K562 (cell line): ENCODE measurements around the gene G2E3. TPM values are rescaled to one million over a fixed set of nuclear protein-coding genes. Genes with fewer than 3 reads are reported as not detected.

Experiments
- ATAC-seq: fragments of 200-7000 bp; cut with Tn5 transposase; 3 replicates; pipeline ENCODE4 v1.9.1; 2020; ENCODE audit warnings: moderate library complexity
- BruUV-seq: library from RNA; stranded (reverse); fragments of 400-500 nt; replicated peaks from 2 replicates; lab custom pipeline; 2021; lab: Mats Ljungman, UMichigan
- CTCF ChIA-PET: fragments of 300-600 bp; formaldehyde crosslinking; extraction: SDS; loops from one replicate; lab custom pipeline; 2021; ENCODE audit warnings: low intra/inter-chr PET ratio; lab: Yijun Ruan, JAX
- POLR2A ChIA-PET: fragments of 300-600, 350-650 bp; sonication (Branson Sonifier 250); formaldehyde crosslinking; extraction: SDS; loops from one replicate; lab custom pipeline; 2021; ENCODE audit warnings: antibody characterized with exemption, inconsistent platforms; lab: Yijun Ruan, JAX
- DNase-seq, 4 experiments: peaks; one replicate each; pipeline versions ENCODE4 v3.0.0 to v3.0.0-alpha.2; 2011 to 2018; ENCODE audit warnings: low spot score in 3 of 4, mixed read lengths in 3 of 4; ENCODE audit errors: extremely low read depth in 1 of 4
- FAIRE-seq: peaks from 2 replicates; lab custom pipeline; 2011; peaks lifted over from hg19 to GRCh38; lab: Jason Lieb, UNC
- H2AFZ ChIP-seq: 2 replicates; pipeline ENCODE4 v1.6.0; 2011; ENCODE audit warnings: low read depth, low read length, control low read depth, inconsistent platforms
- H3K27ac ChIP-seq: fragments of 200-600 bp; 3 replicates; pipeline ENCODE4 v1.8.0; 2011; ENCODE audit warnings: low read depth, mild to moderate bottlenecking, control low read depth, inconsistent platforms, low read length, moderate library complexity, mixed read lengths; ENCODE audit errors: extremely low read depth
- H3K27me3 ChIP-seq, 2 experiments: fragments of 300-600 bp in 1 of 2; 2 replicates in 1 of 2; 3 replicates in 1 of 2; pipeline versions ENCODE4 v1.6.0 to v1.8.0; 2011; ENCODE audit warnings: inconsistent platforms in 2 of 2, low read length in 2 of 2, mild to moderate bottlenecking in 1 of 2, mixed read lengths in 1 of 2, moderate library complexity in 1 of 2; ENCODE audit not compliant: control insufficient read depth in 2 of 2, insufficient read depth in 2 of 2
- H3K36me3 ChIP-seq: fragments of 300-600 bp; 3 replicates; pipeline ENCODE4 v1.8.0; 2011; ENCODE audit warnings: mild to moderate bottlenecking, low read length, inconsistent platforms; ENCODE audit not compliant: control insufficient read depth, insufficient read depth
- H3K4me1 ChIP-seq, 2 experiments: fragments of 200-600 bp in 1 of 2; replicated peaks in 1 of 2; 2 replicates in 1 of 2; 3 replicates in 1 of 2; pipeline versions ENCODE4 v1.5.1 to v1.8.0; 2011; ENCODE audit warnings: inconsistent platforms in 2 of 2, low read length in 2 of 2, mild to moderate bottlenecking in 1 of 2, mixed read lengths in 1 of 2, moderate library complexity in 1 of 2; ENCODE audit not compliant: control insufficient read depth in 2 of 2, insufficient read depth in 2 of 2
- H3K4me2 ChIP-seq: 2 replicates; pipeline ENCODE4 v1.6.1; 2011; ENCODE audit warnings: low read length, control low read depth, inconsistent platforms, mixed read lengths; ENCODE audit not compliant: insufficient read depth
- H3K4me3 ChIP-seq: fragments of 200-600 bp; sonication (generic), shearing (Covaris generic); 2 replicates; pipeline ENCODE4 v1.5.1; 2016; ENCODE audit warnings: control low read depth, inconsistent platforms
- H3K79me2 ChIP-seq: fragments of 200-600 bp; 3 replicates; pipeline ENCODE4 v1.8.0; 2011; ENCODE audit warnings: low read length, inconsistent platforms; ENCODE audit not compliant: control insufficient read depth, insufficient read depth
- H3K9ac ChIP-seq, 2 experiments: 2 replicates each; pipeline versions ENCODE4 v1.6.0 to v1.6.1; 2011; ENCODE audit warnings: low read depth in 2 of 2, low read length in 2 of 2, control low read depth in 1 of 2, inconsistent platforms in 1 of 2, mild to moderate bottlenecking in 1 of 2, mixed read lengths in 1 of 2; ENCODE audit not compliant: insufficient read depth in 1 of 2
- H3K9me1 ChIP-seq: one replicate; pipeline ENCODE4 v1.6.0; 2011; ENCODE audit warnings: inconsistent platforms, mild to moderate bottlenecking, low read length, moderate library complexity; ENCODE audit not compliant: control insufficient read depth, insufficient read depth
- H3K9me3 ChIP-seq: replicated peaks from 2 replicates; pipeline ENCODE4 v1.5.1; 2011; ENCODE audit warnings: low read depth, low read length, inconsistent platforms; ENCODE audit not compliant: control insufficient read depth, insufficient read depth
- H4K20me1 ChIP-seq: replicated peaks from 2 replicates; pipeline ENCODE4 v1.6.1; 2011; ENCODE audit warnings: low read length, inconsistent platforms, mixed read lengths; ENCODE audit not compliant: control insufficient read depth, insufficient read depth
- ATF3 ChIP-seq, 2 experiments: fragments of 450-650 bp in 1 of 2; sonication (generic) in 1 of 2; formaldehyde crosslinking in 1 of 2; IDR thresholded peaks in 1 of 2; conservative IDR thresholded peaks in 1 of 2; 2 replicates each; pipeline versions ENCODE4 v1.6.1 to v1.8.1; 2016 to 2023; ENCODE audit warnings: mild to moderate bottlenecking in 2 of 2, moderate library complexity in 2 of 2, inconsistent platforms in 1 of 2, missing genetic modification reagents in 1 of 2
- ZBTB26 ChIP-seq: fragments of 450-650 bp; formaldehyde crosslinking; IDR thresholded peaks from 2 replicates; pipeline ENCODE4 v1.4.0; 2022; ENCODE audit warnings: missing genetic modification characterization
- WGBS: fragments of 100-300 bp; shearing (Covaris generic); methylation state at CpG from one replicate; pipeline ENCODE4 v1.1.6; 2016; ENCODE audit warnings: low coverage, mixed read lengths; ENCODE audit not compliant: insufficient coverage; ENCODE audit errors: missing lambda C conversion rate; 5-methylcytosine and 5-hydroxymethylcytosine counted together
- in situ Hi-C: fragments of 300-500 bp; cut with MboI; formaldehyde crosslinking; loops from 4 replicates; pipeline ENCODE4 v1.15.0; 2018; ENCODE audit warnings: inconsistent platforms, mixed read lengths
- intact Hi-C: fragments of 100-400 bp; cut with micrococcal nuclease; formaldehyde crosslinking; loops from 2 replicates; pipeline ENCODE4 v1.14.2; 2022
- polyA plus RNA-seq, 8 experiments: library from polyadenylated mRNA; depleted of rRNA in 4 of 8; stranded (reverse) in 5 of 8; unstranded in 3 of 8; fragments of >200 nt; fragmentation: Nextera tagmentation in 2 of 8; fragmentation: Illumina TruSeq in 1 of 8; extraction: Ambion mirVana in 2 of 8; extraction: Trizol in 1 of 8; gene quantifications; 2 replicates each; pipeline versions ENCODE4 v1.2.1 to v1.2.3, GENCODE V29; 2011 to 2014; ENCODE audit warnings: inconsistent platforms in 1 of 8, missing spikeins in 1 of 8
- total RNA-seq, 7 experiments: library from RNA; depleted of rRNA in 6 of 7; stranded (reverse); fragments of >200 nt in 6 of 7; fragmentation: Illumina TruSeq in 2 of 7; extraction: Trizol in 2 of 7; gene quantifications; 2 replicates each; pipeline versions ENCODE4 v1.2.1 to v1.2.3, GENCODE V29; 2011 to 2021; ENCODE audit warnings: low replicate concordance in 1 of 7

Gene G2E3
- total and polyA plus RNA-seq, 9 of the 15 experiments (the other 6 are each of a cell fraction or from before 2014, with no cell fraction given) = 9.8 to 53.5 (median 24.7) TPM

GRCh38 chr14:30541318-30541717, 17.6 kb upstream of the G2E3 start:
- in situ Hi-C loops = no loop called here

More at GRCh38 chr14:30541318-30541717, 17.6 kb upstream of the G2E3 start:
- H3K9me1 ChIP-seq = no peaks in the 10 kb centered on the region
- H3K4me1 ChIP-seq = no peaks in the 10 kb centered on the region
- POLR2A ChIA-PET = interaction anchor here (1.1 kb wide), 1 partner anchor 9 kb away, joined by 5 read pairs; no protein-coding TSS in a partner anchor
- WGBS = 13% methylated on average over 1 of the region's 1 CpG
- FAIRE-seq (no peak), ATAC-seq (no peak), DNase-seq (no peak)
- H3K27ac ChIP-seq = no peak overlapping the region
- no peak overlapping the region for H2AFZ ChIP-seq
- CTCF ChIA-PET = interaction anchor here (0.6 kb wide), 1 partner anchor 615 kb away, joined by 4 read pairs; no protein-coding TSS in a partner anchor
- no peak for TF ChIP-seq ZBTB26 (CRISPR knock-in tag)
- peak; percentile 47; the same call in 1 of the 2 replicates for TF ChIP-seq ATF3 (IDR thresholded peaks at IDR 0.05)
- no peak for TF ChIP-seq ATF3 (CRISPR knock-in tag; conservative IDR thresholded peaks at IDR 0.05)
- H4K20me1 ChIP-seq = no peaks in the 10 kb centered on the region
- no peak overlapping the region for H3K4me3 ChIP-seq
- no peak overlapping the region for H3K9ac ChIP-seq
- BruUV-seq = no TSS peak
- intact Hi-C loops = no loop called here
- no peaks in the 10 kb centered on the region; a peak in 1 of 5 replicates for H3K27me3 ChIP-seq
- H3K36me3 ChIP-seq = no peaks in the 10 kb centered on the region
- H3K9me3 ChIP-seq = no peaks in the 10 kb centered on the region
- H3K4me2 ChIP-seq = no peak overlapping the region
- H3K79me2 ChIP-seq = no peaks in the 10 kb centered on the region
